DND-41 (cell line): ENCODE results near the gene TBATA.

Experiments
- ATAC-seq: fragments of 200-7000 bp; cut with Tn5 transposase; 3 replicates; pipeline ENCODE4 v1.9.1; 2021; ENCODE audit warnings: low read depth; ENCODE audit not compliant: insufficient read depth
- DNase-seq: peaks from one replicate; pipeline ENCODE4 v3.0.0-alpha.2; 2020
- H2AFZ ChIP-seq: 2 replicates; pipeline ENCODE4 v1.6.0; 2012; ENCODE audit warnings: low read depth, low read length
- H3K27ac ChIP-seq: 2 replicates; pipeline ENCODE4 v1.5.1; 2012; ENCODE audit warnings: low read length, inconsistent platforms
- H3K27me3 ChIP-seq: fragments of 200-600 bp; sonication (generic); 2 replicates; pipeline ENCODE4 v1.6.0; 2012; ENCODE audit warnings: low read length, mild to moderate bottlenecking, inconsistent platforms; ENCODE audit not compliant: insufficient read depth, poor library complexity
- H3K36me3 ChIP-seq: 2 replicates; pipeline ENCODE4 v1.5.1; 2012; ENCODE audit warnings: low read length, inconsistent platforms; ENCODE audit not compliant: insufficient read depth
- H3K4me1 ChIP-seq: 2 replicates; pipeline ENCODE4 v1.5.1; 2012; ENCODE audit warnings: mild to moderate bottlenecking, low read length; ENCODE audit not compliant: insufficient read depth
- H3K4me2 ChIP-seq: 2 replicates; pipeline ENCODE4 v1.6.0; 2012; ENCODE audit warnings: mild to moderate bottlenecking, moderate library complexity, low read length, inconsistent platforms; ENCODE audit not compliant: insufficient read depth
- H3K4me3 ChIP-seq, 2 experiments: fragments of 200-600 bp in 1 of 2; shearing (Covaris generic) in 1 of 2; 2 replicates each; pipeline ENCODE4 v1.5.1; 2012 to 2016; ENCODE audit warnings: inconsistent platforms in 2 of 2, low read length in 2 of 2, mild to moderate bottlenecking in 2 of 2, low read depth in 1 of 2, moderate library complexity in 1 of 2
- H3K79me2 ChIP-seq: 2 replicates; pipeline ENCODE4 v1.6.0; 2012; ENCODE audit warnings: low read length, inconsistent platforms; ENCODE audit not compliant: insufficient read depth
- H3K9ac ChIP-seq: 2 replicates; pipeline ENCODE4 v1.6.0; 2012; ENCODE audit warnings: low read depth, mild to moderate bottlenecking, inconsistent platforms, low read length, moderate library complexity
- H3K9me3 ChIP-seq: 2 replicates; pipeline ENCODE4 v1.5.1; 2012; ENCODE audit warnings: low read length, moderate library complexity, mild to moderate bottlenecking, inconsistent platforms; ENCODE audit not compliant: insufficient read depth, severe bottlenecking
- H4K20me1 ChIP-seq: 2 replicates; pipeline ENCODE4 v1.6.0; 2012; ENCODE audit warnings: low read length; ENCODE audit not compliant: insufficient read depth
- CTCF ChIP-seq: IDR thresholded peaks from 2 replicates; pipeline ENCODE4 v1.5.1; 2012; ENCODE audit warnings: borderline replicate concordance, low read length, moderate library complexity, mild to moderate bottlenecking; ENCODE audit not compliant: poor library complexity, severe bottlenecking; ENCODE audit errors: extremely low read depth
- EZH2 ChIP-seq: IDR thresholded peaks from 3 replicates; pipeline ENCODE4 v1.6.1; 2012; ENCODE audit warnings: borderline replicate concordance, low read depth, mild to moderate bottlenecking, moderate library complexity, low read length, inconsistent platforms; ENCODE audit not compliant: severe bottlenecking

TBATA gene

GRCh38 chr10:70833601-70834000 is 48.4 kb upstream of the TBATA start:
- Histone ChIP-seq H3K9me3 (no peaks in the 10 kb centered on the region), H3K36me3 (peaks cover 19% of the 10 kb centered on the region; the same call in 1 of the 2 replicates), H4K20me1 (peaks cover 7% of the 10 kb centered on the region), H3K4me1 (no peaks in the 10 kb centered on the region), H3K27ac (no peak overlapping the region), H3K27me3 (no peaks in the 10 kb centered on the region), H3K4me2 (no peak overlapping the region), H3K9ac (no peak overlapping the region), H3K79me2 (peaks cover 6% of the 10 kb centered on the region), H2AFZ (no peak overlapping the region), H3K4me3 (no peak overlapping the region)
- DNase-seq (no peak), ATAC-seq (no peak)
- TF ChIP-seq EZH2 (no peak), CTCF (no peak)

GRCh38 chr10:70832852-70833528 is 47.8 kb upstream of the TBATA start:
- Histone ChIP-seq H3K4me1 (no peaks in the 10 kb centered on the region), H3K27me3 (no peaks in the 10 kb centered on the region), H3K4me2 (no peak overlapping the region), H4K20me1 (peaks cover 10% of the 10 kb centered on the region), H3K4me3 (no peak overlapping the region), H3K9ac (no peak overlapping the region), H3K27ac (no peak overlapping the region), H2AFZ (no peak overlapping the region), H3K36me3 (peaks cover 22% of the 10 kb centered on the region; the same call in 1 of the 2 replicates), H3K79me2 (peaks cover 8% of the 10 kb centered on the region), H3K9me3 (no peaks in the 10 kb centered on the region)
- TF ChIP-seq EZH2 (no peak), CTCF (no peak)
- no peak for ATAC-seq
- DNase-seq = no peak

GRCh38 chr10:70832221-70832620 is 47.0 kb upstream of the TBATA start:
- DNase-seq (no peak), ATAC-seq (no peak)
- Histone ChIP-seq H3K36me3 (peaks cover 14% of the 10 kb centered on the region; the same call in 1 of the 2 replicates), H3K4me3 (no peak overlapping the region), H4K20me1 (peaks cover 10% of the 10 kb centered on the region), H2AFZ (no peak overlapping the region), H3K79me2 (peaks cover 13% of the 10 kb centered on the region; the same call in 1 of the 2 replicates), H3K9ac (no peak overlapping the region), H3K27ac (no peak overlapping the region), H3K9me3 (no peaks in the 10 kb centered on the region), H3K4me1 (no peaks in the 10 kb centered on the region), H3K27me3 (no peaks in the 10 kb centered on the region), H3K4me2 (no peak overlapping the region)
- no peak for TF ChIP-seq EZH2
- TF ChIP-seq CTCF = no peak

- no peaks in the 10 kb centered on the region for H3K9me3 ChIP-seq
- H2AFZ ChIP-seq = no peak overlapping the region
- H3K4me2 ChIP-seq = no peak overlapping the region
- H3K36me3 ChIP-seq = peaks cover 28% of the 10 kb centered on the region; the same call in 1 of the 2 replicates
- H3K27ac ChIP-seq = no peak overlapping the region
- peaks cover 10% of the 10 kb centered on the region for H4K20me1 ChIP-seq
- ATAC-seq (no peak), DNase-seq (no peak)
- peaks cover 12% of the 10 kb centered on the region for H3K79me2 ChIP-seq
- TF ChIP-seq EZH2 (no peak), CTCF (no peak)
- no peak overlapping the region for H3K4me3 ChIP-seq
- no peaks in the 10 kb centered on the region for H3K4me1 ChIP-seq
- no peaks in the 10 kb centered on the region for H3K27me3 ChIP-seq
- no peak overlapping the region for H3K9ac ChIP-seq
These were observed 45.0 kb upstream of the TBATA start for GRCh38 chr10:70830164-70830563.
